Measurements from ENCODE around the gene DPEP1. TPM values are rescaled to one million over a fixed set of nuclear protein-coding genes. Genes with fewer than 3 reads are reported as not detected.

The DPEP1 gene
- total and polyA plus RNA-seq, 2 donors (not counting 3 experiments of a cell fraction or from before 2014, with no cell fraction given), result 0.37 to 0.44 TPM

- CTCF ChIA-PET, result no interaction called here
- H3K27me3 ChIP-seq (ENCODE audit: control insufficient read depth in 2 of 2, insufficient read depth in 2 of 2, low read length in 2 of 2), result peaks cover 0 to 3% of the 10 kb centered on the region in 2 experiments
- no peak overlapping the region for H2AFZ ChIP-seq (ENCODE audit: low read depth, low read length)
- no peaks in the 10 kb centered on the region for H3K79me2 ChIP-seq (ENCODE audit: control insufficient read depth, insufficient read depth, low read length)
- dilution Hi-C loops (cut with MboI; ENCODE audit: extremely low pct_ligation_motif_present, low sequenced_read_pairs) (no loop called here), intact Hi-C loops (cut with micrococcal nuclease) (no loop called here)
- no peaks in the 10 kb centered on the region for H4K20me1 ChIP-seq (replicated peaks; ENCODE audit: control insufficient read depth, extremely low read depth, insufficient read depth, low read length)
- DNase-seq (ENCODE audit: low read depth, low spot score) (no peak), FAIRE-seq (no peak)
- H3K4me1 ChIP-seq (ENCODE audit: control insufficient read depth, extremely low read depth, insufficient read depth, low read length), result no peaks in the 10 kb centered on the region
- H3K4me2 ChIP-seq (ENCODE audit: insufficient read depth, low read length), result no peak overlapping the region
- BruUV-seq (replicated peaks), result no TSS peak
- H3K27ac ChIP-seq (ENCODE audit: insufficient read depth, low read depth, low read length), result no peak overlapping the region
- TF ChIP-seq, protein P1, sequence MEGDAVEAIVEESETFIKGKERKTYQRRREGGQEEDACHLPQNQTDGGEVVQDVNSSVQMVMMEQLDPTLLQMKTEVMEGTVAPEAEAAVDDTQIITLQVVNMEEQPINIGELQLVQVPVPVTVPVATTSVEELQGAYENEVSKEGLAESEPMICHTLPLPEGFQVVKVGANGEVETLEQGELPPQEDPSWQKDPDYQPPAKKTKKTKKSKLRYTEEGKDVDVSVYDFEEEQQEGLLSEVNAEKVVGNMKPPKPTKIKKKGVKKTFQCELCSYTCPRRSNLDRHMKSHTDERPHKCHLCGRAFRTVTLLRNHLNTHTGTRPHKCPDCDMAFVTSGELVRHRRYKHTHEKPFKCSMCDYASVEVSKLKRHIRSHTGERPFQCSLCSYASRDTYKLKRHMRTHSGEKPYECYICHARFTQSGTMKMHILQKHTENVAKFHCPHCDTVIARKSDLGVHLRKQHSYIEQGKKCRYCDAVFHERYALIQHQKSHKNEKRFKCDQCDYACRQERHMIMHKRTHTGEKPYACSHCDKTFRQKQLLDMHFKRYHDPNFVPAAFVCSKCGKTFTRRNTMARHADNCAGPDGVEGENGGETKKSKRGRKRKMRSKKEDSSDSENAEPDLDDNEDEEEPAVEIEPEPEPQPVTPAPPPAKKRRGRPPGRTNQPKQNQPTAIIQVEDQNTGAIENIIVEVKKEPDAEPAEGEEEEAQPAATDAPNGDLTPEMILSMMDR (IDR thresholded peaks at IDR 0.05; ENCODE audit: extremely low read depth in 1 of 2, insufficient read depth in 1 of 2, low read depth in 1 of 2, low read length in 2 of 2), result no peak
- TF ChIP-seq, protein P2, sequence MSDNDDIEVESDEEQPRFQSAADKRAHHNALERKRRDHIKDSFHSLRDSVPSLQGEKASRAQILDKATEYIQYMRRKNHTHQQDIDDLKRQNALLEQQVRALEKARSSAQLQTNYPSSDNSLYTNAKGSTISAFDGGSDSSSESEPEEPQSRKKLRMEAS (IDR thresholded peaks at IDR 0.05; ENCODE audit: insufficient read depth, insufficient read length), result no peak
- no peak for TF ChIP-seq JUN (IDR thresholded peaks at IDR 0.05; ENCODE audit: borderline replicate concordance, insufficient read depth, insufficient read length, low read depth)
- no peak for TF ChIP-seq FOS (IDR thresholded peaks at IDR 0.05; ENCODE audit: borderline replicate concordance, insufficient read depth, low read length)
- TF ChIP-seq EZH2 (IDR thresholded peaks at IDR 0.05; ENCODE audit: borderline replicate concordance, low read depth, low read length, severe bottlenecking), result no peak
- no peak for TF ChIP-seq POLR2A (IDR thresholded peaks at IDR 0.05; ENCODE audit: low read depth, low read length)
- TF ChIP-seq GATA2 (IDR thresholded peaks at IDR 0.05; ENCODE audit: insufficient read depth, insufficient read length, low read depth, low read length), result no peak
- TF ChIP-seq MYC (IDR thresholded peaks at IDR 0.05; ENCODE audit: low read depth, low read length), result no peak
- TF ChIP-seq POLR2AphosphoS5 (IDR thresholded peaks at IDR 0.05; ENCODE audit: insufficient read depth, low read depth, low read length), result no peak
- POLR2A ChIA-PET, result no interaction called here
- no peaks in the 10 kb centered on the region for H3K36me3 ChIP-seq (ENCODE audit: control insufficient read depth in 2 of 2, extremely low read depth in 1 of 2, insufficient read depth in 2 of 2, low read length in 2 of 2)
- no peak overlapping the region for H3K9ac ChIP-seq (replicated peaks; ENCODE audit: extremely low read depth, insufficient read depth, low read length)
- H3K9me1 ChIP-seq (replicated peaks; ENCODE audit: control insufficient read depth, extremely low read depth, insufficient read depth, low read length), result no peaks in the 10 kb centered on the region
- no peak overlapping the region for H3K4me3 ChIP-seq (replicated peaks in 1 of 3; ENCODE audit: insufficient read depth in 1 of 3, low read depth in 1 of 3, low read length in 3 of 3)
- no peaks in the 10 kb centered on the region for H3K9me3 ChIP-seq (replicated peaks; ENCODE audit: control insufficient read depth, insufficient read depth, low read length)
Observed at GRCh38 chr16:89638455-89638854, 25.0 kb downstream of the DPEP1 start.

Measured in endothelial cell of umbilical vein (primary cell).